NCI-H345 treated with DMSO at 0.1 percent for 48 hours (cell line): ENCODE results near the gene XBP1.
"Not testable (repeated sequence)": the region's sequence is repeated elsewhere in the genome, so short reads cannot be mapped to it uniquely, and the experiment has no call there.

Source experiments
- DNase-seq: peaks from one replicate; lab custom pipeline; 2025; ENCODE audit not compliant: unreplicated experiment; lab: John Stamatoyannopoulos, UW

The XBP1 gene

GRCh38 chr22:28800308-28801041 is at the start of gene XBP1:
Gene XBP1 (minus strand): TSS chr22:28800569.
- DNase-seq = peak; percentile 61

- no peak for DNase-seq
Measured at GRCh38 chr22:28846994-28847393, 46.6 kb upstream of the XBP1 start.

- not testable (repeated sequence) for DNase-seq
Measured at GRCh38 chr22:28844277-28844676, 43.9 kb upstream of the XBP1 start.

- DNase-seq = no peak
Measured at GRCh38 chr22:28843633-28844032, 43.3 kb upstream of the XBP1 start.

- no peak for DNase-seq
Measured at GRCh38 chr22:28841111-28841510, 40.7 kb upstream of the XBP1 start.

GRCh38 chr22:28838971-28839370 is 38.6 kb upstream of the XBP1 start:
- no peak for DNase-seq

GRCh38 chr22:28837640-28838039 is 37.3 kb upstream of the XBP1 start:
- no peak for DNase-seq

- no peak for DNase-seq
Measured at GRCh38 chr22:28835630-28836189, 35.3 kb upstream of the XBP1 start.

GRCh38 chr22:28833276-28833923 is 33.0 kb upstream of the XBP1 start:
- DNase-seq = no peak

GRCh38 chr22:28832731-28833130 is 32.4 kb upstream of the XBP1 start:
- DNase-seq = no peak

GRCh38 chr22:28831140-28832072 is 31.0 kb upstream of the XBP1 start:
- no peak for DNase-seq

GRCh38 chr22:28830441-28830840 is 30.1 kb upstream of the XBP1 start:
- DNase-seq = no peak

GRCh38 chr22:28829358-28830181 is 29.2 kb upstream of the XBP1 start:
- peak; percentile 13 for DNase-seq

GRCh38 chr22:28826921-28827320 is 26.6 kb upstream of the XBP1 start:
- no peak for DNase-seq

- not testable (repeated sequence) for DNase-seq
Measured at GRCh38 chr22:28826430-28826829, 26.1 kb upstream of the XBP1 start.

- DNase-seq = not testable (repeated sequence)
Measured at GRCh38 chr22:28824455-28824854, 24.1 kb upstream of the XBP1 start.

- peak; percentile 61 for DNase-seq
Measured at GRCh38 chr22:28822930-28823551, 22.7 kb upstream of the XBP1 start.

GRCh38 chr22:28821452-28821851 is 21.1 kb upstream of the XBP1 start:
- DNase-seq = no peak

GRCh38 chr22:28820885-28821284 is 20.5 kb upstream of the XBP1 start:
- DNase-seq = no peak
